DOHH2 (cell line): ENCODE measurements around the gene ARHGEF39.

Experiments
- H3F3A ChIP-seq: fragments of 200-600 bp; sonication (generic), shearing (Covaris generic); 2 replicates; pipeline ENCODE4 v1.6.0; 2016; ENCODE audit warnings: antibody characterized with exemption, mild to moderate bottlenecking; ENCODE audit not compliant: control insufficient read depth, insufficient read depth
- H3K27ac ChIP-seq: fragments of 200-600 bp; sonication (generic); 2 replicates; pipeline ENCODE4 v1.5.1; 2014; ENCODE audit warnings: low read depth, mild to moderate bottlenecking, low read length, moderate library complexity
- H3K27me3 ChIP-seq: fragments of 200-600 bp; sonication (generic); 2 replicates; pipeline ENCODE4 v1.6.1; 2014; ENCODE audit warnings: mild to moderate bottlenecking, low read length, mixed read lengths; ENCODE audit not compliant: control insufficient read depth
- H3K36me3 ChIP-seq: fragments of 200-600 bp; sonication (generic); 2 replicates; pipeline ENCODE4 v1.6.1; 2014; ENCODE audit warnings: mild to moderate bottlenecking, low read length, moderate library complexity, mixed read lengths; ENCODE audit not compliant: control insufficient read depth
- H3K4me1 ChIP-seq: fragments of 200-600 bp; sonication (generic); 2 replicates; pipeline ENCODE4 v1.6.1; 2014; ENCODE audit warnings: mild to moderate bottlenecking, low read length, mixed read lengths; ENCODE audit not compliant: control insufficient read depth
- H3K4me2 ChIP-seq: fragments of 200-600 bp; sonication (generic); 2 replicates; pipeline ENCODE4 v1.6.0; 2014; ENCODE audit warnings: mild to moderate bottlenecking, low read length, moderate library complexity
- H3K4me3 ChIP-seq: fragments of 200-600 bp; sonication (generic); 2 replicates; pipeline ENCODE4 v1.5.1; 2014; ENCODE audit warnings: mild to moderate bottlenecking, low read length, mixed read lengths
- H3K79me2 ChIP-seq: fragments of 200-600 bp; sonication (generic); 2 replicates; pipeline ENCODE4 v1.6.1; 2014; ENCODE audit warnings: mild to moderate bottlenecking, low read length, mixed read lengths; ENCODE audit not compliant: control insufficient read depth
- H3K9me2 ChIP-seq: fragments of 200-600 bp; sonication (generic); replicated peaks from 2 replicates; pipeline ENCODE4 v1.6.1; 2014; ENCODE audit warnings: mild to moderate bottlenecking, low read length, mixed read lengths; ENCODE audit not compliant: control insufficient read depth
- H3K9me3 ChIP-seq: fragments of 200-600 bp; sonication (generic); 2 replicates; pipeline ENCODE4 v1.6.1; 2014; ENCODE audit warnings: antibody characterized with exemption, low read length, mixed read lengths; ENCODE audit not compliant: control insufficient read depth, insufficient read depth
- H4K20me1 ChIP-seq: fragments of 200-600 bp; sonication (generic); 2 replicates; pipeline ENCODE4 v1.6.0; 2014; ENCODE audit warnings: low read depth, mild to moderate bottlenecking, antibody characterized with exemption, low read length, moderate library complexity; ENCODE audit not compliant: control insufficient read depth, insufficient read depth
- EZH2phosphoT487 ChIP-seq: fragments of 200-600 bp; sonication (generic); IDR thresholded peaks from 2 replicates; pipeline ENCODE4 v1.6.1; 2017; ENCODE audit warnings: borderline replicate concordance, mild to moderate bottlenecking, antibody characterized with exemption, low read length, moderate library complexity, mixed read lengths
- TF ChIP-seq, protein P1 (sequence below): fragments of 200-600 bp; sonication (generic); IDR thresholded peaks from one replicate; pipeline ENCODE4 v1.5.1; 2014; ENCODE audit warnings: antibody characterized with exemption, mild to moderate bottlenecking, low read depth, low read length; ENCODE audit not compliant: poor library complexity, severe bottlenecking

The ARHGEF39 gene

DNA sequence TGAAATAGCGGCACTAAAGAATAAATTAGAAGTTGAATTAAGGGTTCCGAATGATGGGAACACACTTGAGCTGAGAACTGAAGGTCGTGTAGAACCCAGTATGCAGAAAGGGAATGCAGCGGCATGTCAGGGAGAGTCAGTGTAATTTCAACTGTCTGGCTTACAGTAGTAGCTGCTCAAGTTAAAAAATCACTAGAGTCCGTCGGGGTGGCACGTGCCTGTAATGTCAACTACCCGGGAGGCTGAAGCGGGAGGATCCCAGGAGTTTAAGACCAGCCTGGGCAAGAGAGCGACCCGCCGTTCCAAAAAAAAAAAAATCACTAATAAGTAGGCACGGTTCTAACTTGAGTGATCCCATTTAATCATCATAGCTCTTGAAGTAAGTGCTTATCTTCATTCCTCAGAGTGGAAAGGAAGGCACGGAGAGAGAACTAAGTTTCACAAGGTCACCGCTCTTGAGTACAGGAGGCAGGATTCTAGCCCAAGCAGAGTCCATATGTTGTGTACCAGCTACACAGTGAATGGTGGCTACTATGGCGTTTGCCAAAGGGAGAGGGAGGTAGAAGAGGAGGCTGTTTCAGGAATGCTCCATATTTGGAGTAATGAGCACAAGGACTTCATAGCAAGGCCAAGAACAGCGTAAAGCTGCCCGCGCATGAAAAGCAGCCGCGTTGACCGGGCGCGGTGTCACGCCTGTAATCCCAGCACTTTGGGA, 8.0 kb downstream of the ARHGEF39 start:
- peaks cover 29% of the 10 kb centered on the region for H3K36me3 ChIP-seq
- no peaks in the 10 kb centered on the region for H4K20me1 ChIP-seq
- H3K27ac ChIP-seq: peak overlapping the region; percentile 71; the same call in 1 of the 2 replicates
- H3K4me2 ChIP-seq: peak overlapping the region; percentile 78
- peaks cover 47% of the 10 kb centered on the region for H3K4me1 ChIP-seq
- no peak for TF ChIP-seq EZH2phosphoT487
- TF ChIP-seq, protein P1, sequence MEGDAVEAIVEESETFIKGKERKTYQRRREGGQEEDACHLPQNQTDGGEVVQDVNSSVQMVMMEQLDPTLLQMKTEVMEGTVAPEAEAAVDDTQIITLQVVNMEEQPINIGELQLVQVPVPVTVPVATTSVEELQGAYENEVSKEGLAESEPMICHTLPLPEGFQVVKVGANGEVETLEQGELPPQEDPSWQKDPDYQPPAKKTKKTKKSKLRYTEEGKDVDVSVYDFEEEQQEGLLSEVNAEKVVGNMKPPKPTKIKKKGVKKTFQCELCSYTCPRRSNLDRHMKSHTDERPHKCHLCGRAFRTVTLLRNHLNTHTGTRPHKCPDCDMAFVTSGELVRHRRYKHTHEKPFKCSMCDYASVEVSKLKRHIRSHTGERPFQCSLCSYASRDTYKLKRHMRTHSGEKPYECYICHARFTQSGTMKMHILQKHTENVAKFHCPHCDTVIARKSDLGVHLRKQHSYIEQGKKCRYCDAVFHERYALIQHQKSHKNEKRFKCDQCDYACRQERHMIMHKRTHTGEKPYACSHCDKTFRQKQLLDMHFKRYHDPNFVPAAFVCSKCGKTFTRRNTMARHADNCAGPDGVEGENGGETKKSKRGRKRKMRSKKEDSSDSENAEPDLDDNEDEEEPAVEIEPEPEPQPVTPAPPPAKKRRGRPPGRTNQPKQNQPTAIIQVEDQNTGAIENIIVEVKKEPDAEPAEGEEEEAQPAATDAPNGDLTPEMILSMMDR: no peak
- peaks cover 14% of the 10 kb centered on the region for H3F3A ChIP-seq
- peaks cover 18% of the 10 kb centered on the region for H3K79me2 ChIP-seq
- H3K4me3 ChIP-seq: peak overlapping the region; percentile 82
- H3K9me2 ChIP-seq: no peaks in the 10 kb centered on the region
- H3K27me3 ChIP-seq: no peaks in the 10 kb centered on the region
- no peaks in the 10 kb centered on the region for H3K9me3 ChIP-seq

DNA sequence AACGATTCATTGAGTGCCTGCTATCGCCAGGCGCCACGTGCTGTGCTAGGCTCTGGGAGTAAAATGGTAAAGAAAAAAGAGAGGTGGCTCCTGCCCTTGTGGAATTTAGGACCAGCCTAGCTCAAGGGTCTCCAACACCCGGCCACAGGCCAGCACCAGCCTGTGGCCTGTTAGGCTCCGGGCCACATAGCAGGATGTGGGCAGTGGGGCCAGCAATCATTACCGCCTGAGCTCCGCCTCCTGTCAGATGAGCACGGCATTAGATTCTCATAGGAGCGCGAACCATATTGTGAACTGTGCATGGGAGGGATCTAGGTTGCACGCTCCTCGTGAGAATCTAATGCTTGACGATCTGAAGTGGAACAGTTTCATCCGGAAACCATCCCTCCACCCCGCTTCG, 8.6 kb downstream of the ARHGEF39 start:
- TF ChIP-seq EZH2phosphoT487: no peak
- TF ChIP-seq, protein P1: no peak
- Histone ChIP-seq H4K20me1 (no peaks in the 10 kb centered on the region), H3K27ac (no peak overlapping the region), H3K4me1 (peaks cover 49% of the 10 kb centered on the region), H3F3A (peaks cover 13% of the 10 kb centered on the region), H3K27me3 (no peaks in the 10 kb centered on the region), H3K9me3 (no peaks in the 10 kb centered on the region), H3K36me3 (peaks cover 25% of the 10 kb centered on the region), H3K9me2 (no peaks in the 10 kb centered on the region), H3K79me2 (peaks cover 14% of the 10 kb centered on the region), H3K4me3 (no peak overlapping the region), H3K4me2 (no peak overlapping the region)

DNA sequence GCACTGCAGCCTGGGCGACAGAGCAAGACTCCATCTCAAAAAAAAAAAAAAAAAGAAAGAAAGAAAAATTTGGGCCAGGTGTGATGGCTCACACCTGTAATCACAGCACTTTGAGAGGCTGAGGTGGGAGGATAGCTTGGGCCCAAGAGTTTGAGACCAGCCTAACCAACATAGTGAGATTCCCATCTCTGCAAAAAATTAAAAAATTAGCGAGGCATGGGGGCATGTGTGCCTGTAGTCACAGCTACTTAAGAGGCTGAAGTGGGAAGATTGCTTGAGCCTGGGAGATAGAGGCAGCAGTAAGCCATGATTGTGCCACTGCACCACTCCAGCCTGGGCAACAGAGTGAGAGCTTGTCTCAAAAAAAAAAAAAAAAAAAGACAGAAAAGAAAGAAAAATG, 11.4 kb downstream of the ARHGEF39 start:
- Histone ChIP-seq H3K79me2 (peaks cover 19% of the 10 kb centered on the region), H3K27ac (no peak overlapping the region), H3K4me1 (peaks cover 45% of the 10 kb centered on the region), H3K27me3 (no peaks in the 10 kb centered on the region), H3K9me2 (no peaks in the 10 kb centered on the region), H3K9me3 (no peaks in the 10 kb centered on the region), H3K4me3 (no peak overlapping the region), H3F3A (peaks cover 22% of the 10 kb centered on the region), H3K4me2 (no peak overlapping the region), H3K36me3 (peaks cover 14% of the 10 kb centered on the region), H4K20me1 (no peaks in the 10 kb centered on the region)
- TF ChIP-seq EZH2phosphoT487: no peak
- TF ChIP-seq, protein P1: no peak
